OCI-LY7 (cell line): ENCODE results near the gene FLCN.

Experiments
- EZH2phosphoT487 ChIP-seq: fragments of 200-600 bp; sonication (generic); IDR thresholded peaks from 2 replicates; pipeline ENCODE4 v1.6.1; 2018; ENCODE audit warnings: low read depth, borderline replicate concordance, mild to moderate bottlenecking, mixed run types, antibody characterized with exemption, low read length, moderate library complexity, mixed read lengths
- TF ChIP-seq, protein P1 (sequence below): fragments of 200-600 bp; sonication (generic); conservative IDR thresholded peaks from 2 replicates; pipeline ENCODE4 v1.5.1; 2014; ENCODE audit warnings: mild to moderate bottlenecking, antibody characterized with exemption, low read length, moderate library complexity, mixed read lengths

GRCh38 chr17:17239832-17240231, 2.9 kb upstream of the FLCN start:
- TF ChIP-seq, protein P1, sequence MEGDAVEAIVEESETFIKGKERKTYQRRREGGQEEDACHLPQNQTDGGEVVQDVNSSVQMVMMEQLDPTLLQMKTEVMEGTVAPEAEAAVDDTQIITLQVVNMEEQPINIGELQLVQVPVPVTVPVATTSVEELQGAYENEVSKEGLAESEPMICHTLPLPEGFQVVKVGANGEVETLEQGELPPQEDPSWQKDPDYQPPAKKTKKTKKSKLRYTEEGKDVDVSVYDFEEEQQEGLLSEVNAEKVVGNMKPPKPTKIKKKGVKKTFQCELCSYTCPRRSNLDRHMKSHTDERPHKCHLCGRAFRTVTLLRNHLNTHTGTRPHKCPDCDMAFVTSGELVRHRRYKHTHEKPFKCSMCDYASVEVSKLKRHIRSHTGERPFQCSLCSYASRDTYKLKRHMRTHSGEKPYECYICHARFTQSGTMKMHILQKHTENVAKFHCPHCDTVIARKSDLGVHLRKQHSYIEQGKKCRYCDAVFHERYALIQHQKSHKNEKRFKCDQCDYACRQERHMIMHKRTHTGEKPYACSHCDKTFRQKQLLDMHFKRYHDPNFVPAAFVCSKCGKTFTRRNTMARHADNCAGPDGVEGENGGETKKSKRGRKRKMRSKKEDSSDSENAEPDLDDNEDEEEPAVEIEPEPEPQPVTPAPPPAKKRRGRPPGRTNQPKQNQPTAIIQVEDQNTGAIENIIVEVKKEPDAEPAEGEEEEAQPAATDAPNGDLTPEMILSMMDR, result no peak
- no peak for TF ChIP-seq EZH2phosphoT487
